Astrocyte (in vitro differentiated cells and primary cell): ENCODE results near the gene DNAJC19. TPM values are rescaled to one million over a fixed set of nuclear protein-coding genes. Genes with fewer than 3 reads are reported as not detected.
"Not testable (repeated sequence)": the region's sequence is repeated elsewhere in the genome, so short reads cannot be mapped to it uniquely, and the experiment has no call there.

ENCODE experiments used
- DNase-seq: peaks from one replicate; pipeline ENCODE4 v3.0.0-alpha.2; 2010; ENCODE audit warnings: low read depth
- FAIRE-seq: peaks from 2 replicates; lab custom pipeline; 2011; peaks lifted over from hg19 to GRCh38; lab: Jason Lieb, UNC
- H2AFZ ChIP-seq: 2 replicates; pipeline ENCODE4 v1.6.0; 2012; ENCODE audit warnings: low read depth, low read length, inconsistent platforms
- H3K27ac ChIP-seq: 2 replicates; pipeline ENCODE4 v1.5.1; 2011; ENCODE audit warnings: low read depth, low read length, inconsistent platforms
- H3K27me3 ChIP-seq: 2 replicates; pipeline ENCODE4 v1.6.0; 2011; ENCODE audit warnings: low read length, inconsistent platforms; ENCODE audit not compliant: insufficient read depth
- H3K36me3 ChIP-seq: 2 replicates; pipeline ENCODE4 v1.5.1; 2011; ENCODE audit warnings: low read length, inconsistent platforms; ENCODE audit not compliant: insufficient read depth
- H3K4me1 ChIP-seq: 2 replicates; pipeline ENCODE4 v1.5.1; 2011; ENCODE audit warnings: low read length, inconsistent platforms; ENCODE audit not compliant: insufficient read depth
- H3K4me2 ChIP-seq: 2 replicates; pipeline ENCODE4 v1.6.0; 2012; ENCODE audit warnings: low read length, inconsistent platforms
- H3K4me3 ChIP-seq: 2 replicates; pipeline ENCODE4 v1.5.1; 2011; ENCODE audit warnings: low read depth, mild to moderate bottlenecking, low read length, inconsistent platforms; ENCODE audit not compliant: insufficient read depth
- H3K79me2 ChIP-seq: 2 replicates; pipeline ENCODE4 v1.6.0; 2012; ENCODE audit warnings: mild to moderate bottlenecking, low read length, inconsistent platforms; ENCODE audit not compliant: insufficient read depth
- H3K9ac ChIP-seq: 2 replicates; pipeline ENCODE4 v1.6.0; 2012; ENCODE audit warnings: mild to moderate bottlenecking, low read length, inconsistent platforms
- H3K9me3 ChIP-seq: 2 replicates; pipeline ENCODE4 v1.5.1; 2012; ENCODE audit warnings: low read depth, mild to moderate bottlenecking, low read length, inconsistent platforms; ENCODE audit not compliant: insufficient read depth
- H4K20me1 ChIP-seq: 2 replicates; pipeline ENCODE4 v1.6.0; 2012; ENCODE audit warnings: low read length, inconsistent platforms; ENCODE audit not compliant: insufficient read depth
- H3K27ac Mint-ChIP-seq: one replicate; pipeline ENCODE4 v1.8.0; 2021; ENCODE audit warnings: mild to moderate bottlenecking, mixed read lengths; ENCODE audit not compliant: unreplicated experiment
- H3K27me3 Mint-ChIP-seq: one replicate; pipeline ENCODE4 v1.8.0; 2021; ENCODE audit warnings: low read depth, mixed read lengths; ENCODE audit not compliant: unreplicated experiment
- H3K36me3 Mint-ChIP-seq: one replicate; pipeline ENCODE4 v1.8.0; 2021; ENCODE audit warnings: low read depth, mixed read lengths; ENCODE audit not compliant: unreplicated experiment
- H3K4me1 Mint-ChIP-seq: one replicate; pipeline ENCODE4 v1.8.0; 2021; ENCODE audit warnings: low read depth, mixed read lengths; ENCODE audit not compliant: unreplicated experiment
- H3K4me3 Mint-ChIP-seq: one replicate; pipeline ENCODE4 v1.8.0; 2021; ENCODE audit warnings: mild to moderate bottlenecking, moderate library complexity, mixed read lengths; ENCODE audit not compliant: unreplicated experiment
- H3K9me3 Mint-ChIP-seq: one replicate; pipeline ENCODE4 v1.8.0; 2021; ENCODE audit warnings: mild to moderate bottlenecking, mixed read lengths; ENCODE audit not compliant: unreplicated experiment
- CTCF ChIP-seq: IDR thresholded peaks from 2 replicates; pipeline ENCODE4 v1.5.1; 2011; ENCODE audit warnings: low read depth, mild to moderate bottlenecking, inconsistent platforms, low read length, moderate library complexity; ENCODE audit not compliant: insufficient read depth
- EZH2 ChIP-seq: IDR thresholded peaks from 2 replicates; pipeline ENCODE4 v1.6.1; 2012; ENCODE audit warnings: mild to moderate bottlenecking, low read length, inconsistent platforms; ENCODE audit not compliant: insufficient read depth
- total RNA-seq: library from RNA; stranded (reverse); gene quantifications from 2 replicates; pipeline ENCODE4 v1.2.1, GENCODE V29; 2021

Gene DNAJC19
- total RNA-seq, 1 donor from 2014 or later, result 46.7 TPM

- not testable (repeated sequence) for FAIRE-seq, H3K4me1 ChIP-seq, H4K20me1 ChIP-seq, H3K27ac Mint-ChIP-seq, H3K9ac ChIP-seq, H3K4me2 ChIP-seq, DNase-seq, H2AFZ ChIP-seq, H3K27ac ChIP-seq, H3K4me1 Mint-ChIP-seq, H3K36me3 Mint-ChIP-seq, H3K36me3 ChIP-seq, H3K27me3 ChIP-seq, H3K27me3 Mint-ChIP-seq, H3K9me3 ChIP-seq, H3K4me3 ChIP-seq, H3K4me3 Mint-ChIP-seq, H3K79me2 ChIP-seq
- peaks cover 23% of the 10 kb centered on the region for H3K9me3 Mint-ChIP-seq
Measured at GRCh38 chr3:181002331-181002730, 12.8 kb upstream of the DNAJC19 start.

- no peak for FAIRE-seq
- no peak overlapping the region for H3K9ac ChIP-seq
- H3K36me3 ChIP-seq, result no peaks in the 10 kb centered on the region
- H3K79me2 ChIP-seq, result no peaks in the 10 kb centered on the region
- no peak overlapping the region for H3K4me3 ChIP-seq
- no peak for DNase-seq
- no peak overlapping the region for H3K4me3 Mint-ChIP-seq
- no peaks in the 10 kb centered on the region for H3K4me1 Mint-ChIP-seq
- H3K27me3 ChIP-seq, result peaks cover 3% of the 10 kb centered on the region
- H2AFZ ChIP-seq, result no peak overlapping the region
- H4K20me1 ChIP-seq, result no peaks in the 10 kb centered on the region
- H3K27ac Mint-ChIP-seq, result no peak overlapping the region
- H3K27me3 Mint-ChIP-seq, result no peaks in the 10 kb centered on the region
- no peaks in the 10 kb centered on the region for H3K4me1 ChIP-seq
- TF ChIP-seq CTCF (no peak), EZH2 (no peak)
- H3K9me3 ChIP-seq, result no peaks in the 10 kb centered on the region
- peaks cover 18% of the 10 kb centered on the region for H3K9me3 Mint-ChIP-seq
- no peak overlapping the region for H3K27ac ChIP-seq
- no peaks in the 10 kb centered on the region for H3K36me3 Mint-ChIP-seq
- H3K4me2 ChIP-seq, result no peak overlapping the region
Measured at GRCh38 chr3:180996415-180996932, 6.9 kb upstream of the DNAJC19 start.

- Histone ChIP-seq H2AFZ (no peak overlapping the region), H3K4me2 (peak overlapping the region; percentile 97)
Measured at GRCh38 chr3:180990505-180990904, 969 bp upstream of the DNAJC19 start.

More at GRCh38 chr3:180990505-180990904, 969 bp upstream of the DNAJC19 start:
- Histone ChIP-seq H3K9ac (peak overlapping the region; percentile 89), H3K4me1 (no peaks in the 10 kb centered on the region), H4K20me1 (no peaks in the 10 kb centered on the region), H3K36me3 (peaks cover 3% of the 10 kb centered on the region), H3K79me2 (peaks cover 15% of the 10 kb centered on the region), H3K9me3 (no peaks in the 10 kb centered on the region), H3K4me3 (peak overlapping the region; percentile 86), H3K27me3 (no peaks in the 10 kb centered on the region), H3K27ac (no peak overlapping the region)
- no peaks in the 10 kb centered on the region for H3K9me3 Mint-ChIP-seq
- no peak overlapping the region for H3K27ac Mint-ChIP-seq
- TF ChIP-seq CTCF (no peak), EZH2 (no peak)
- H3K27me3 Mint-ChIP-seq, result no peaks in the 10 kb centered on the region
- peaks cover 2% of the 10 kb centered on the region for H3K36me3 Mint-ChIP-seq
- FAIRE-seq, result no peak
- H3K4me1 Mint-ChIP-seq, result no peaks in the 10 kb centered on the region
- peak overlapping the region; percentile 97 for H3K4me3 Mint-ChIP-seq
- DNase-seq, result no peak
